HCT116 (cell line): Measurements from ENCODE around the gene PLCD1. TPM values are rescaled to one million over a fixed set of nuclear protein-coding genes. Genes with fewer than 3 reads are reported as not detected.

ENCODE experiments used
- CTCF ChIP-seq, 3 experiments: fragments of 200-600 bp in 1 of 3; sonication (generic) in 1 of 3; IDR thresholded peaks in 2 of 3; conservative IDR thresholded peaks in 1 of 3; 2 replicates each; pipeline ENCODE4 v1.5.1; 2012 to 2017; ENCODE audit warnings: low read depth in 2 of 3, low read length in 2 of 3, antibody characterized with exemption in 1 of 3, borderline replicate concordance in 1 of 3, control low read depth in 1 of 3, mild to moderate bottlenecking in 1 of 3, mixed read lengths in 1 of 3, mixed run types in 1 of 3, moderate library complexity in 1 of 3; ENCODE audit not compliant: insufficient read depth in 1 of 3
- EGR1 ChIP-seq: IDR thresholded peaks from 2 replicates; pipeline ENCODE4 v1.6.1; 2012; ENCODE audit warnings: low read depth
- ELF1 ChIP-seq: IDR thresholded peaks from 2 replicates; pipeline ENCODE4 v1.6.1; 2012; ENCODE audit warnings: low read depth, borderline replicate concordance
- FOSL1 ChIP-seq: IDR thresholded peaks from 2 replicates; pipeline ENCODE4 v1.6.1; 2012; ENCODE audit warnings: low read depth
- REST ChIP-seq: IDR thresholded peaks from 2 replicates; pipeline ENCODE4 v1.6.1; 2012; ENCODE audit warnings: low read depth
- SRF ChIP-seq: IDR thresholded peaks from 2 replicates; pipeline ENCODE4 v1.6.1; 2012; ENCODE audit warnings: low read depth
- total RNA-seq: library from RNA; stranded (reverse); gene quantifications from one replicate; pipeline ENCODE4 v1.2.1, GENCODE V29; 2021; ENCODE audit not compliant: unreplicated experiment

PLCD1 gene
- total RNA-seq, 1 experiment from 2014 or later: 15.9 TPM

- TF ChIP-seq REST (no peak), SRF (no peak), EGR1 (no peak), FOSL1 (no peak), CTCF (IDR thresholded peaks at IDR 0.05 in 2 of 3, conservative IDR thresholded peaks at IDR 0.05 in 1 of 3; ENCODE audit: borderline replicate concordance in 1 of 3, insufficient read depth in 1 of 3, low read depth in 2 of 3, low read length in 2 of 3) (no peak), ELF1 (no peak)
Observed at GRCh38 chr3:38018296-38019266, 10.9 kb downstream of the PLCD1 start (continued).
